ENCODE data around the gene ZNF592. TPM values are rescaled to one million over a fixed set of nuclear protein-coding genes. Genes with fewer than 3 reads are reported as not detected.

Gene ZNF592
- total and polyA plus RNA-seq, 2 of the 13 experiments (the other 11 are each of a cell fraction or from before 2014, with no cell fraction given): 8.2 to 9.8 TPM

DNA sequence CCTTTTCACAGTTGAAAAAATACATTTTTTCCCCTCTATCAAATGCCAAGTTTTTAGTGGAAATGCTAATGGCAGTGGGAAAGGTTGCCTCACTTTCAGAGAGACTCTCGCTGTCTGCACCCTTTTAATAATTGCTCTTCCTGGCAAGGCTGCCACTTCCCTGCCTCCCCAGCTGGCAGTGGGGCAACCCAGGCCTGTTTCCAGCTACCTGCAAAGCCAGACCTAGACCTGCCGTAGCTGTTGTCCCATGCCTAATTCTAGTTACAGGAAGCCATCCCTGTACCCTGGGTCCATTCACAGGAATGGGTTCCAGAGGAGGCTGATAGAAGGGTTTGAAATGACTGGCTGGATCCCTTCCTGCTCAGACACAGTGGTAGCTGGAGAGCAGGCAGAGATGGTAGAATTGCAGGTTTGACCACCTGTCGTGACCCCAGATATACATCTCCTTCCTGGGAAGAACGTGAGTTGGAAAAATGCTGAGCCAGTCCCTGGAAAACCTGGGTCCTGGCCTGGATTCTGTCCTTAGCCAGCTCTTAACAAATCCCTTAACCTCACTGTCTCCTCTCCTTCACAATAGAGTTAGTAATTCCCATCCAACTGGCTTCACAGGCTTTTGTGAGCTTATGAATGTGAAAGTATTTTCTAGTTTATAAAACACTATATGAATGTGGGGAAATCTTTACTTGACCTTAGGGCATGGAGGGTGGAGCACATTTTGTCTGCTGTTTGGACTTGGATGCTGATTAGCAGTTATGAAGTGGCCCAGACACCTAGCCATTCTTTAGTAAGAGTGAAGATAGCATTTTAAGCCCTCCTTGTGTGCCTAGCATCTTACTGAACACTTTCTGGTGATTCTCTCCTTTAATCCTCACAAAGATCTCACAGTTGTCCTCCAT, 55.9 kb downstream of the ZNF592 start (continued):
- TF ChIP-seq, protein P1, sequence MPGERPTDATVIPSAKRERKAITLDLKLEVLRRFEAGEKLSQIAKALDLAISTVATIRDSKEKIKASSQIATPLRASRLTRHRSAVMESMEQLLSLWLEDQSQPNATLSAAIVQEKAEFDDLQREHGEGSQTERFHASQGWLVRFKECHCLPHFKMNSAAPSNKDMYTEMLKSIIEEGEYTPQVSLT (CRISPR knock-in tag; IDR thresholded peaks at IDR 0.05; ENCODE audit: borderline replicate concordance, low read depth): no peak
- TF ChIP-seq TFE3 (CRISPR knock-in tag; IDR thresholded peaks at IDR 0.05) (no peak), ZMYM4 (CRISPR knock-in tag; IDR thresholded peaks at IDR 0.05) (no peak), TERF1 (CRISPR knock-in tag; IDR thresholded peaks at IDR 0.05) (no peak), ZNF567 (CRISPR knock-in tag; IDR thresholded peaks at IDR 0.05; ENCODE audit: borderline replicate concordance) (no peak), FOXM1 (CRISPR knock-in tag; IDR thresholded peaks at IDR 0.05) (no peak), SIX1 (CRISPR knock-in tag; IDR thresholded peaks at IDR 0.05; ENCODE audit: borderline replicate concordance) (no peak)

DNA sequence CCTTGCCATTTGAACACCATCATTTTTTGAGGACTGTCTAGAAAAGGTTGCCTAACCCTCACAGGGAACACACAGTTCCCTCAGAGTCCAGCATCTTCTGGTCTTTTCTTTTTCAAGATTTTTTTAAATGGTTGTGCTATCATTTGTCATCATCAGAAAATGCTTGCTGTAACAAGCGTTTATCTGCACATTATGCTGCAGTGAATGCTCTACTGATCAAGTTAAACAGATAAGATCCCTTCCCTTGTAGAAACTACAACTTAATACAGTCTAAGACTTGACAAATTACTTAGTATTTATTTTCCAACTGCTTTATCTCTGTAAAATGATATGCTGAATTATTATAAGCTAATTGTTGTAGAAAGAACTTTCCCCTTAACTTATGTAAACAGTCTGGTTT, 56.8 kb downstream of the ZNF592 start:
- ChIA-PET CTCF (ENCODE audit: low intra/inter-chr PET ratio, low total read pairs) (no interaction called here), POLR2A (no interaction called here)
- no peak for ATAC-seq
- Histone ChIP-seq H2AFZ (ENCODE audit: low read length) (no peak overlapping the region), H3K27ac (ENCODE audit: extremely low read length, insufficient read depth, low read length) (no peak overlapping the region), H3K4me1 (ENCODE audit: insufficient read depth, low read length) (no peaks in the 10 kb centered on the region), H3K9ac (ENCODE audit: insufficient read depth, low read depth, low read length) (no peak overlapping the region), H3K27me3 (ENCODE audit: control insufficient read depth in 1 of 2, insufficient read depth in 2 of 2, low read length in 2 of 2) (no peaks in the 10 kb centered on the region), H3K4me2 (ENCODE audit: low read depth, low read length) (no peak overlapping the region), H3K36me3 (replicated peaks in 1 of 2; ENCODE audit: control insufficient read depth in 1 of 2, insufficient read depth in 2 of 2, low read length in 2 of 2) (peaks cover 11 to 31% of the 10 kb centered on the region in 2 experiments; a peak in 4 of 5 replicates), H3K79me2 (ENCODE audit: insufficient read depth, low read length) (no peaks in the 10 kb centered on the region), H3K9me3 (ENCODE audit: low read length) (no peaks in the 10 kb centered on the region), H3K4me3 (replicated peaks in 1 of 3; ENCODE audit: insufficient read depth in 1 of 3, low read depth in 2 of 3, low read length in 3 of 3) (no peak overlapping the region), H4K20me1 (ENCODE audit: insufficient read depth, low read length) (no peaks in the 10 kb centered on the region)
- in situ Hi-C loops (cut with HindIII; ENCODE audit: extremely low pct_ligation_motif_present, low pct_unique_long_range_greater_than_20kb) (no loop called here), intact Hi-C loops (cut with micrococcal nuclease; ENCODE audit: unreplicated experiment) (no loop called here)
- FAIRE-seq: no peak
- DNase-seq (ENCODE audit: low spot score): no peak
- no TSS peak for BruUV-seq (replicated peaks)
- 94% methylated on average over 1 of the region's 1 CpG for WGBS (ENCODE audit: low lambda C conversion rate)
- TF ChIP-seq SRSF1 (optimal IDR thresholded peaks at IDR 0.05; ENCODE audit: low read depth, low read length) (no peak), ZSCAN12 (CRISPR knock-in tag; IDR thresholded peaks at IDR 0.05) (no peak), ZBTB3 (CRISPR knock-in tag; IDR thresholded peaks at IDR 0.05; ENCODE audit: borderline replicate concordance, low read depth) (no peak), ZNF766 (CRISPR knock-in tag; IDR thresholded peaks at IDR 0.05; ENCODE audit: borderline replicate concordance) (no peak), ESRRA (CRISPR knock-in tag; IDR thresholded peaks at IDR 0.05; ENCODE audit: low read depth) (no peak), AHR (CRISPR knock-in tag; IDR thresholded peaks at IDR 0.05) (no peak), ZBTB20 (CRISPR knock-in tag; IDR thresholded peaks at IDR 0.05; ENCODE audit: borderline replicate concordance, low read depth) (no peak), ZBTB10 (CRISPR knock-in tag; IDR thresholded peaks at IDR 0.05; ENCODE audit: borderline replicate concordance) (no peak), ZBTB8A (CRISPR knock-in tag; IDR thresholded peaks at IDR 0.05; ENCODE audit: borderline replicate concordance, low read depth) (no peak), NFE2L1 (CRISPR knock-in tag; IDR thresholded peaks at IDR 0.05; ENCODE audit: borderline replicate concordance) (no peak)
